GM21526 (cell line): Measurements from ENCODE around the gene CLSTN2.
A peak's percentile ranks its signal among the peaks of the same experiment; 100 is the strongest.

Experiments used
- ATAC-seq: cut with Tn5 transposase; IDR thresholded peaks from one replicate; pipeline ENCODE4 v1.9.1; 2021; ENCODE audit warnings: moderate library complexity; ENCODE audit not compliant: unreplicated experiment, low FRiP score

Gene CLSTN2

GRCh38 chr3:140170612-140171011, 235.6 kb downstream of the CLSTN2 start:
- peak; percentile 98 for ATAC-seq

- ATAC-seq = no peak
These were observed 241.5 kb downstream of the CLSTN2 start for GRCh38 chr3:140176526-140176925.

- no peak for ATAC-seq
These were observed 243.0 kb downstream of the CLSTN2 start for GRCh38 chr3:140177943-140178342.

- ATAC-seq = no peak
These were observed 243.5 kb downstream of the CLSTN2 start for GRCh38 chr3:140178482-140178881.

DNA sequence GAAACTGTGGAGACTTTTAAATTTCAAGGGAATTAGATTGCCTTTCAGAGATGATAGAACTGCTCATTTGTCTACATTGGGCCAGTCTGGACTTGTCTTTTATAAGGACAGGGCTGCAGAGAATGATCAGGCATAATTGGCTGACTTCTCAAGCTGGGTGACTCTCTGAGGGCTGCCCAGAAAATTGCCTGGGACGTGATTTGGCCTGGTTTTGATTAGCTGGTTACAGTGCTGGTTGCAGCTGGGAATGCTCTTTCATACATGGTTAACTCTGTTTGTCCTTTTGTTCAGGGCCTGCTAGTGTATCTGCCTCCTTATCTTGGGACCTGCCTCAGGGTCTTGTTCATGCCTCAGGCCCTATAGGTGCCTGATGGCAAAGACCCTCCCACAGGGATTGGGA, 245.6 kb downstream of the CLSTN2 start:
- ATAC-seq = no peak

DNA sequence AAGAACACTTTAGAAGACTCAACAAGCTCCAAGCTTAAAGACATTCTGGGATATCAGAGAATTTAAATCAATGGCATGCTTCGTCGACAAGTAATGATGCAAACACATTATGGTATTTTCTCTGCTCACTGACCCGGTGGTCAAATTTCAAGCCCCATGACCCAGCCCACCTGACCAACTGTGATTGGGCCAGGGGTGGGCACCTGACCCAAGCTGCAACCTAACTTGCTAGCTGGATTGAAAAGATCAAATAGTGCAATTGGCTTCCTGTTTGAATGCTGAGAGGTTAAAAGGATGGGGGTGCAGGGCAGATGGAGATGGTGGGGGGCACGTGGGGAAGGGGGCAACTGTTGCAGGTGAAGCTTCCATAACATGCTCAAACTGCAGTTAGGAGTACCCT, 250.4 kb downstream of the CLSTN2 start:
- no peak for ATAC-seq

GRCh38 chr3:140186421-140186920, 251.5 kb downstream of the CLSTN2 start:
- no peak for ATAC-seq

- ATAC-seq = no peak
These were observed 252.0 kb downstream of the CLSTN2 start for GRCh38 chr3:140187028-140187427.

DNA sequence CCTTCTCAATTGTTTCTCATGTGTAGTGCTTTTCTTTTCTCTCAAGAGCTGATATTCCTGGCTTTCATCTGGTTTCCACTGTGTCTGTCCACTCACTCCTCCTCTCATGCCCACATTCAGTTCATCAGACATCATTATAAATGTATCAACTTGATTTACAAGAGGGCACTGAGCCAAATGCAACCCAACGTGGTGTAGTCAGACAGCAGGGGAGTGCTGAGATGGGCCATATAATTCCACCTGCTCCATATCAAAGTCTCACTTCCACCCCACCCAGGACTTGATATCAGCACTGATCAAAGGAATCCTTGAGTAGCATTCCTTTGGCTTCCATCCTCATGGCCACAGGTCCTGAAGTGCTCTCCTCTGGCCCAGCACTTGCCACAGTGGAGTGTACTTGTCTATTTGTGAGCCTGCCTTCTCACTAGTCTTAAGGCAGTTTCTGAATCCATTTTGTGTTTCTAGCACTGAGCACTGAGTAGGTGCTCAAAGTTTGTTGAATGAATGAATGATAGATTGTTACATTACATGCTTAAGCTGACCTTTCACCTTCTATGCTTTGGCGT, 252.8 kb downstream of the CLSTN2 start:
- ATAC-seq = no peak

- no peak for ATAC-seq
These were observed 253.3 kb downstream of the CLSTN2 start for GRCh38 chr3:140188285-140188684.

GRCh38 chr3:140189267-140189666, 254.3 kb downstream of the CLSTN2 start:
- no peak for ATAC-seq

DNA sequence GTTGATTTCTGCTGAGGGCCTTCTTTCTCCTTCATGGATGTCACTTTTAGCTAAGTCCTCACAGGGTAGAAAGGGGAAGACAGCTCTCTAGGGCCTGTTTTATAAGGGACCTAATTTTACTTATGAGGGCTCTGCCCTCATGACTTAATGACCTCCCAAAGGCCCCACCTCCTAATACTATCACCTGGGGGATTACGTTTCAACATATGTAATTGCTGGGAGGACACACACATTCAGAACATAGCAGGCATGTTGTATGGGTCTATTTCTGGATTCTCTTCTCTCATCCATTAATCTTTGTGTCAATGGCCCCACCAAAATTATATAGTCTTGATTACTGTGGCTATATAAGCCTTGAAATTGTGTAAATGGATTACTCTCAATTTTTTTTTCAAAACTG, 255.0 kb downstream of the CLSTN2 start:
- ATAC-seq = no peak

DNA sequence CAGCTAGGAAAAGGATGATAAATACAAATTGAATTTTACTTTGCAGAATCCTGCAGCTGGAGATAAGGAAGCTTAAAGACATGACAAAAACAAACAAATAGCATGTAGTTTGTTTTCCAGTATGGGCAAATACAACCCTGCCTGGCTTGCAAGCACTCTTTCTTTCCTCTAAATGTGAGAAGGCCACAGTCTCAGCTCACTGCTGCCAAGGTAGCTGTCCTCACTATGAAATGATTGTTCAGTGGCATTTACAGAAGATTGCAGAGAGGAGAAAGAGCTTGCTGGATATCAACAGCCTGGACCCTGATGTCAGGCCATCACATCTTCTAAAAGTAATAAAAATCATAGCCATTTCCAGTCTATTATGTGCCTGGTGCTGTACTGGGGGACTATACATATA, 262.0 kb downstream of the CLSTN2 start:
- ATAC-seq = no peak

- ATAC-seq = no peak
These were observed 263.3 kb downstream of the CLSTN2 start for GRCh38 chr3:140198242-140198641.

DNA sequence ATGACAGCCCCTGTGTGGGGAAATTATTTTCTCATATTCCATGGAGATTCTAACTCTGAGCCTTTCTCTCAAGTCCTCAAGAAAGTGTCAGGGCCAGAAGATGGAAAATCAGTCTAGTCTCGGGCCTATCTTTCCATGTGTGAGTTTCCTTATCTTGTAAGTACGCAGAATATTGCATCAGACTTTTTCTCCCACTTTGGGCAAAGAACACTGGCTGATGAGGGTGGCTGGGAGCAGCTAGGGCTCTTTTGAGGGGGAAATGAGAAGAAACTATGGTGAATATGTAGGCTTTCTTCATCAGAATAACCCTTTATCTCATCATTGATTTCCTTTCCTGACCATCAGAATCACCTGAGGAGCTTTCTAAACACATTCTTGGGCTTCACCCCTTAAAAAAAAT, 264.0 kb downstream of the CLSTN2 start:
- ATAC-seq = no peak

DNA sequence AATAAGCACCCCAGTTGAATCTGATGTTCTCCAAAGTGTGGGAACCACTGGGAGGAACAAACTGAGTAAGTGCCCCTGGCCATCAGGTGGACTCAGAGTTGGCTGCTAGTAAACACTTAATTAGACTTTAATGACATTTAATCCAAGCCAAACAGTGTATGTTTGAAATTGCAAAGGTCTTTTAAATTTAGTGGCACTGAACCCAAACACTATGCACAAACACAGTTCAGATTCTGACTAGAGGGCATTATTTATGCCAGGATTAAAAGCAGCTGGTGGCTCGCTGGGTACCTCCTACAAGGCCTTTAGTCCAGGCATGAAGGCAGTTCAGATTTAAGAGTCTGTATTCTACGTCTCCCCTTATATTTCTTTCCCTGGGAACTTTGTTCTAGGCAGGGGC, 264.8 kb downstream of the CLSTN2 start:
- ATAC-seq = no peak

- ATAC-seq = no peak
These were observed 268.5 kb downstream of the CLSTN2 start for GRCh38 chr3:140203510-140203909.

DNA sequence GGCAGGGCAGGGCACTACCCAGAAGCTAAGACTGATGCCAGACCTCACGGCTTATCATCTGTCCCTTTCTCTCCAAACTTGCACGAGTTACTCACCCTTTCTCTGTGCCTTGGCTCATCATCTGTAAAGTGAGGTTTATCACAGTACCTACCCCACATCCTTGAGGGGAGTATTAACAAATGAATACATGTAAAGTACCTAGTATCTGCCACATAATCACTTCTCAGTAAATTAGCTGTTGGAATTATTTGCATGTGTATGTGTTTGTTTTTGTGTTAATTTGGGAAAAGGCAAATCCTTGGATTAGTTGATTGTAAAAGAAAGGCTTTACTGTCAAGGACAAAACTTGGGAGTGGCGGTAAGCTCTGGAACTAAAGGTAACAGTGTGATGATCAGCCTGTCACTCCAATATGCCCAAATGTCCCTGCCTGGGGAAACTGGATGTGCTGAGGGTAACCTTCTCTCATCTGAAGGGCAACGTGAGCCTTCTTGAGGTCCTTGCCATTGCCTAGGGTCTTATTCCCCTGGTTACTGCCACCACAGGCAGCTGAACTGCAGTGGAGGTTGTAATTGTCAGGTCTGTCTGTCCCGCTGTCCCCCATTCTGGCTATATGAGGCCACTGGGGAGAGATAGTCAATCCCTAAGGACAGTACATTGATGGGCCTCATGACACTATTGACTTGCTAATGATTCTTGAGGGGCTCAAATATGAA, 269.4 kb downstream of the CLSTN2 start:
- no peak for ATAC-seq

GRCh38 chr3:140205598-140205997, 270.6 kb downstream of the CLSTN2 start:
- ATAC-seq = no peak

- ATAC-seq = no peak
These were observed 271.4 kb downstream of the CLSTN2 start for GRCh38 chr3:140206196-140207040.

- ATAC-seq = no peak
These were observed 272.6 kb downstream of the CLSTN2 start for GRCh38 chr3:140207541-140207940.
